HepG2 (cell line): Measurements from ENCODE around the gene DCAKD. TPM values are rescaled to one million over a fixed set of nuclear protein-coding genes. Genes with fewer than 3 reads are reported as not detected.

Experiments used
- HMGA1 ChIP-seq: sonication (generic); formaldehyde crosslinking; conservative IDR thresholded peaks from 2 replicates; pipeline ENCODE4 v1.4.0; 2020; ENCODE audit warnings: missing genetic modification reagents
- HNF4G ChIP-seq, 2 experiments: sonication (generic) in 1 of 2; formaldehyde crosslinking in 1 of 2; IDR thresholded peaks; 2 replicates each; pipeline versions ENCODE4 v1.4.0 to v1.6.1; 2011 to 2020; ENCODE audit warnings: borderline replicate concordance in 2 of 2, low read depth in 2 of 2, mild to moderate bottlenecking in 2 of 2, low read length in 1 of 2, missing genetic modification reagents in 1 of 2, moderate library complexity in 1 of 2
- HNRNPLL ChIP-seq: fragments of 200-400 bp; formaldehyde crosslinking; IDR thresholded peaks from 2 replicates; pipeline ENCODE4 v1.6.1; 2017; ENCODE audit warnings: mild to moderate bottlenecking, low read depth, low read length; ENCODE audit not compliant: poor library complexity, severe bottlenecking
- JUNB ChIP-seq: sonication (generic); formaldehyde crosslinking; IDR thresholded peaks from 2 replicates; pipeline ENCODE4 v1.8.0; 2022; ENCODE audit warnings: missing genetic modification reagents, mild to moderate bottlenecking, borderline replicate concordance
- KDM5B ChIP-seq: sonication (generic); formaldehyde crosslinking; IDR thresholded peaks from 2 replicates; pipeline ENCODE4 v1.4.0; 2020; ENCODE audit warnings: missing genetic modification reagents, mild to moderate bottlenecking, borderline replicate concordance
- KLF13 ChIP-seq: sonication (generic); formaldehyde crosslinking; IDR thresholded peaks from 2 replicates; pipeline ENCODE4 v1.4.0; 2020; ENCODE audit warnings: mild to moderate bottlenecking, missing genetic modification reagents
- KLF16 ChIP-seq, 2 experiments: sonication (generic) in 1 of 2; formaldehyde crosslinking in 1 of 2; IDR thresholded peaks; 2 replicates each; pipeline versions ENCODE4 v1.6.1 to v1.8.0; 2016 to 2023; ENCODE audit warnings: missing genetic modification reagents in 2 of 2, missing compliant biosample characterization in 1 of 2
- NFIB ChIP-seq: sonication (generic); formaldehyde crosslinking; IDR thresholded peaks from 2 replicates; pipeline ENCODE4 v1.9.0; 2021; ENCODE audit warnings: missing genetic modification reagents, mild to moderate bottlenecking, borderline replicate concordance
- RBM39 ChIP-seq: fragments of 200-400 bp; formaldehyde crosslinking; IDR thresholded peaks from one replicate; pipeline ENCODE4 v1.6.1; 2018; ENCODE audit warnings: antibody characterized with exemption, mild to moderate bottlenecking, low read depth, low read length; ENCODE audit not compliant: poor library complexity, severe bottlenecking
- TBL1XR1 ChIP-seq: fragments of 150-350 bp; IDR thresholded peaks from 2 replicates; pipeline ENCODE4 v1.6.1; 2014; ENCODE audit warnings: borderline replicate concordance, low read length; ENCODE audit not compliant: partially characterized antibody
- TCF7 ChIP-seq: sonication (generic); IDR thresholded peaks from 2 replicates; pipeline ENCODE4 v1.6.1; 2016; ENCODE audit warnings: antibody characterized with exemption, low read depth
- TFDP1 ChIP-seq: IDR thresholded peaks from 2 replicates; pipeline ENCODE4 v1.6.1; 2016; ENCODE audit warnings: missing compliant biosample characterization, missing genetic modification reagents, borderline replicate concordance
- THYN1 ChIP-seq: sonication (generic); formaldehyde crosslinking; IDR thresholded peaks from 2 replicates; pipeline ENCODE4 v1.8.1; 2023; ENCODE audit warnings: low read depth, mild to moderate bottlenecking, moderate library complexity, missing genetic modification reagents, borderline replicate concordance
- ZFP36 ChIP-seq: fragments of 150-350 bp; IDR thresholded peaks from 2 replicates; pipeline ENCODE4 v1.6.1; 2018; ENCODE audit warnings: borderline replicate concordance, low read length, low read depth; ENCODE audit not compliant: partially characterized antibody
- ZNF737 ChIP-seq: sonication (generic); formaldehyde crosslinking; IDR thresholded peaks from 2 replicates; pipeline ENCODE4 v1.5.0; 2020; ENCODE audit warnings: missing genetic modification reagents, mild to moderate bottlenecking, borderline replicate concordance
- polyA plus RNA-seq, 8 experiments: library from polyadenylated mRNA; depleted of rRNA in 3 of 8; stranded (reverse) in 7 of 8; unstranded in 1 of 8; fragments of >200 nt; fragmentation: Illumina TruSeq in 4 of 8; extraction: Trizol in 4 of 8; gene quantifications; 2 replicates each; pipeline versions ENCODE4 v1.2.1 to v1.2.3, GENCODE V29; 2011 to 2016; ENCODE audit warnings: low read depth in 4 of 8, missing spikeins in 1 of 8, mixed read lengths in 1 of 8; ENCODE audit not compliant: insufficient read depth in 1 of 8
- total RNA-seq, 5 experiments: library from RNA; depleted of rRNA; stranded (reverse); fragments of >200 nt; fragmentation: Illumina TruSeq; extraction: Trizol; gene quantifications; 2 replicates each; pipeline ENCODE4 v1.2.3, GENCODE V29; 2016; ENCODE audit warnings: low read depth in 1 of 5
- TF ChIP-seq, protein P1 (sequence below): sonication (generic); formaldehyde crosslinking; IDR thresholded peaks from 2 replicates; pipeline ENCODE4 v1.4.0; 2020; ENCODE audit warnings: missing genetic modification reagents, borderline replicate concordance
- TF ChIP-seq, protein P2 (sequence below): sonication (generic); formaldehyde crosslinking; IDR thresholded peaks from 2 replicates; pipeline ENCODE4 v1.5.0; 2020; ENCODE audit warnings: mild to moderate bottlenecking, missing genetic modification reagents
- TF ChIP-seq, protein P3 (sequence below): sonication (generic); formaldehyde crosslinking; IDR thresholded peaks from 2 replicates; pipeline ENCODE4 v1.4.0; 2020; ENCODE audit warnings: missing genetic modification reagents
- TF ChIP-seq, protein P4 (sequence below): sonication (generic); formaldehyde crosslinking; IDR thresholded peaks from 2 replicates; pipeline ENCODE4 v1.5.0; 2020; ENCODE audit warnings: missing genetic modification reagents

The DCAKD gene
- total and polyA plus RNA-seq, 2 of the 13 experiments (the other 11 are each of a cell fraction or from before 2014, with no cell fraction given): 25.9 to 29.2 TPM

- TF ChIP-seq, protein P1, sequence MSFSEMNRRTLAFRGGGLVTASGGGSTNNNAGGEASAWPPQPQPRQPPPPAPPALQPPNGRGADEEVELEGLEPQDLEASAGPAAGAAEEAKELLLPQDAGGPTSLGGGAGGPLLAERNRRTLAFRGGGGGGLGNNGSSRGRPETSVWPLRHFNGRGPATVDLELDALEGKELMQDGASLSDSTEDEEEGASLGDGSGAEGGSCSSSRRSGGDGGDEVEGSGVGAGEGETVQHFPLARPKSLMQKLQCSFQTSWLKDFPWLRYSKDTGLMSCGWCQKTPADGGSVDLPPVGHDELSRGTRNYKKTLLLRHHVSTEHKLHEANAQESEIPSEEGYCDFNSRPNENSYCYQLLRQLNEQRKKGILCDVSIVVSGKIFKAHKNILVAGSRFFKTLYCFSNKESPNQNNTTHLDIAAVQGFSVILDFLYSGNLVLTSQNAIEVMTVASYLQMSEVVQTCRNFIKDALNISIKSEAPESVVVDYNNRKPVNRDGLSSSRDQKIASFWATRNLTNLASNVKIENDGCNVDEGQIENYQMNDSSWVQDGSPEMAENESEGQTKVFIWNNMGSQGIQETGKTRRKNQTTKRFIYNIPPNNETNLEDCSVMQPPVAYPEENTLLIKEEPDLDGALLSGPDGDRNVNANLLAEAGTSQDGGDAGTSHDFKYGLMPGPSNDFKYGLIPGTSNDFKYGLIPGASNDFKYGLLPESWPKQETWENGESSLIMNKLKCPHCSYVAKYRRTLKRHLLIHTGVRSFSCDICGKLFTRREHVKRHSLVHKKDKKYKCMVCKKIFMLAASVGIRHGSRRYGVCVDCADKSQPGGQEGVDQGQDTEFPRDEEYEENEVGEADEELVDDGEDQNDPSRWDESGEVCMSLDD (CRISPR knock-in tag): no peak
- peak; percentile 23; the same call in 1 of the 2 replicates for TF ChIP-seq HNF4G (IDR thresholded peaks at IDR 0.05; ENCODE audit: borderline replicate concordance, low read depth, low read length)
- no peak for TF ChIP-seq HNF4G (CRISPR knock-in tag; IDR thresholded peaks at IDR 0.05; ENCODE audit: borderline replicate concordance, low read depth)
- TF ChIP-seq RBM39: no peak
- no peak for TF ChIP-seq KLF13
- no peak for TF ChIP-seq TFDP1 (CRISPR knock-in tag)
- TF ChIP-seq ZFP36: no peak
- no peak for TF ChIP-seq THYN1 (CRISPR knock-in tag)
- TF ChIP-seq ZNF737: 0 out of 2 replicates have a peak, but pooled peaks have one; percentile 25
- no peak for TF ChIP-seq TBL1XR1
- no peak for TF ChIP-seq JUNB (CRISPR knock-in tag)
- no peak for TF ChIP-seq TCF7
- peak in 1 of 2 experiments; percentile 38; a peak in 1 of 4 replicates for TF ChIP-seq KLF16 (CRISPR knock-in tag; IDR thresholded peaks at IDR 0.05)
- TF ChIP-seq, protein P2, sequence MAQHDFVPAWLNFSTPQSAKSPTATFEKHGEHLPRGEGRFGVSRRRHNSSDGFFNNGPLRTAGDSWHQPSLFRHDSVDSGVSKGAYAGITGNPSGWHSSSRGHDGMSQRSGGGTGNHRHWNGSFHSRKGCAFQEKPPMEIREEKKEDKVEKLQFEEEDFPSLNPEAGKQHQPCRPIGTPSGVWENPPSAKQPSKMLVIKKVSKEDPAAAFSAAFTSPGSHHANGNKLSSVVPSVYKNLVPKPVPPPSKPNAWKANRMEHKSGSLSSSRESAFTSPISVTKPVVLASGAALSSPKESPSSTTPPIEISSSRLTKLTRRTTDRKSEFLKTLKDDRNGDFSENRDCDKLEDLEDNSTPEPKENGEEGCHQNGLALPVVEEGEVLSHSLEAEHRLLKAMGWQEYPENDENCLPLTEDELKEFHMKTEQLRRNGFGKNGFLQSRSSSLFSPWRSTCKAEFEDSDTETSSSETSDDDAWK (CRISPR knock-in tag): no peak
- no peak for TF ChIP-seq HNRNPLL
- TF ChIP-seq NFIB (CRISPR knock-in tag): no peak
- TF ChIP-seq, protein P3, sequence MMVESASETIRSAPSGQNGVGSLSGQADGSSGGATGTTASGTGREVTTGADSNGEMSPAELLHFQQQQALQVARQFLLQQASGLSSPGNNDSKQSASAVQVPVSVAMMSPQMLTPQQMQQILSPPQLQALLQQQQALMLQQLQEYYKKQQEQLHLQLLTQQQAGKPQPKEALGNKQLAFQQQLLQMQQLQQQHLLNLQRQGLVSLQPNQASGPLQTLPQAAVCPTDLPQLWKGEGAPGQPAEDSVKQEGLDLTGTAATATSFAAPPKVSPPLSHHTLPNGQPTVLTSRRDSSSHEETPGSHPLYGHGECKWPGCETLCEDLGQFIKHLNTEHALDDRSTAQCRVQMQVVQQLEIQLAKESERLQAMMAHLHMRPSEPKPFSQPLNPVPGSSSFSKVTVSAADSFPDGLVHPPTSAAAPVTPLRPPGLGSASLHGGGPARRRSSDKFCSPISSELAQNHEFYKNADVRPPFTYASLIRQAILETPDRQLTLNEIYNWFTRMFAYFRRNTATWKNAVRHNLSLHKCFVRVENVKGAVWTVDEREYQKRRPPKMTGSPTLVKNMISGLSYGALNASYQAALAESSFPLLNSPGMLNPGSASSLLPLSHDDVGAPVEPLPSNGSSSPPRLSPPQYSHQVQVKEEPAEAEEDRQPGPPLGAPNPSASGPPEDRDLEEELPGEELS: 0 out of 2 replicates have a peak, but pooled peaks have one; percentile 11
- TF ChIP-seq, protein P4, sequence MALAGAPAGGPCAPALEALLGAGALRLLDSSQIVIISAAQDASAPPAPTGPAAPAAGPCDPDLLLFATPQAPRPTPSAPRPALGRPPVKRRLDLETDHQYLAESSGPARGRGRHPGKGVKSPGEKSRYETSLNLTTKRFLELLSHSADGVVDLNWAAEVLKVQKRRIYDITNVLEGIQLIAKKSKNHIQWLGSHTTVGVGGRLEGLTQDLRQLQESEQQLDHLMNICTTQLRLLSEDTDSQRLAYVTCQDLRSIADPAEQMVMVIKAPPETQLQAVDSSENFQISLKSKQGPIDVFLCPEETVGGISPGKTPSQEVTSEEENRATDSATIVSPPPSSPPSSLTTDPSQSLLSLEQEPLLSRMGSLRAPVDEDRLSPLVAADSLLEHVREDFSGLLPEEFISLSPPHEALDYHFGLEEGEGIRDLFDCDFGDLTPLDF (CRISPR knock-in tag): peak; percentile 39; the same call in 1 of the 2 replicates
- TF ChIP-seq HMGA1 (CRISPR knock-in tag): no peak
- no peak for TF ChIP-seq KDM5B (CRISPR knock-in tag)
Measured at GRCh38 chr17:45050481-45051059, 862 bp downstream of the DCAKD start (continued).
